GOT3 (cell line): ENCODE data around the gene DLGAP4.
"Not testable (repeated sequence)": the region's sequence is repeated elsewhere in the genome, so short reads cannot be mapped to it uniquely, and the experiment has no call there.

Source experiments
- DNase-seq: peaks from one replicate; lab custom pipeline; 2025; ENCODE audit warnings: mixed read lengths; lab: John Stamatoyannopoulos, UW

Gene DLGAP4

GRCh38 chr20:36454698-36455427 is 148.7 kb downstream of the DLGAP4 start:
- DNase-seq: no peak

GRCh38 chr20:36455972-36456625 is 150.0 kb downstream of the DLGAP4 start:
- no peak for DNase-seq

- peak; percentile 72 for DNase-seq
Measured at GRCh38 chr20:36460648-36461599, 154.8 kb downstream of the DLGAP4 start.

GRCh38 chr20:36461600-36462439 is 155.7 kb downstream of the DLGAP4 start:
- DNase-seq: no peak

- no peak for DNase-seq
Measured at GRCh38 chr20:36462440-36463211, 156.5 kb downstream of the DLGAP4 start.

GRCh38 chr20:36463212-36464061 is 157.3 kb downstream of the DLGAP4 start:
- DNase-seq: no peak

GRCh38 chr20:36465109-36466080 is 159.3 kb downstream of the DLGAP4 start:
- DNase-seq: peak; percentile 35

GRCh38 chr20:36466089-36466488 is 159.9 kb downstream of the DLGAP4 start:
- no peak for DNase-seq

GRCh38 chr20:36467076-36467999 is 161.2 kb downstream of the DLGAP4 start:
- DNase-seq: no peak

- DNase-seq: no peak
Measured at GRCh38 chr20:36468149-36469000, 162.2 kb downstream of the DLGAP4 start.

- DNase-seq: no peak
Measured at GRCh38 chr20:36469973-36470372, 163.8 kb downstream of the DLGAP4 start.

- no peak for DNase-seq
Measured at GRCh38 chr20:36471885-36472636, 165.9 kb downstream of the DLGAP4 start.

- no peak for DNase-seq
Measured at GRCh38 chr20:36472637-36473090, 166.5 kb downstream of the DLGAP4 start.

GRCh38 chr20:36473164-36473563 is 167.0 kb downstream of the DLGAP4 start:
- DNase-seq: no peak

GRCh38 chr20:36474563-36474962 is 168.4 kb downstream of the DLGAP4 start:
- DNase-seq: no peak

GRCh38 chr20:36475054-36475453 is 168.9 kb downstream of the DLGAP4 start:
- not testable (repeated sequence) for DNase-seq
